Activated CD4-positive, alpha-beta T cell treated with anti-CD3 and anti-CD28 coated beads, Interleukin-10, Interleukin-2, amounts not matched to agents 100 ng/mL and 50 ng/mL, durations not matched to agents 16 hours and 8 hours (primary cell): Measurements from ENCODE around the gene CBARP.

Experiments used
- DNase-seq: peaks from one replicate; pipeline ENCODE4 v3.0.0-alpha.2; 2020

Gene CBARP

GRCh38 chr19:1274852-1275259, 37.1 kb upstream of the CBARP start:
- no peak for DNase-seq

GRCh38 chr19:1274081-1274851, 36.5 kb upstream of the CBARP start:
- DNase-seq: no peak

- no peak for DNase-seq
Measured at GRCh38 chr19:1273263-1274041, 35.6 kb upstream of the CBARP start.

- no peak for DNase-seq
Measured at GRCh38 chr19:1272423-1273262, 34.8 kb upstream of the CBARP start.

- no peak for DNase-seq
Measured at GRCh38 chr19:1271528-1272422, 34.0 kb upstream of the CBARP start.

DNA sequence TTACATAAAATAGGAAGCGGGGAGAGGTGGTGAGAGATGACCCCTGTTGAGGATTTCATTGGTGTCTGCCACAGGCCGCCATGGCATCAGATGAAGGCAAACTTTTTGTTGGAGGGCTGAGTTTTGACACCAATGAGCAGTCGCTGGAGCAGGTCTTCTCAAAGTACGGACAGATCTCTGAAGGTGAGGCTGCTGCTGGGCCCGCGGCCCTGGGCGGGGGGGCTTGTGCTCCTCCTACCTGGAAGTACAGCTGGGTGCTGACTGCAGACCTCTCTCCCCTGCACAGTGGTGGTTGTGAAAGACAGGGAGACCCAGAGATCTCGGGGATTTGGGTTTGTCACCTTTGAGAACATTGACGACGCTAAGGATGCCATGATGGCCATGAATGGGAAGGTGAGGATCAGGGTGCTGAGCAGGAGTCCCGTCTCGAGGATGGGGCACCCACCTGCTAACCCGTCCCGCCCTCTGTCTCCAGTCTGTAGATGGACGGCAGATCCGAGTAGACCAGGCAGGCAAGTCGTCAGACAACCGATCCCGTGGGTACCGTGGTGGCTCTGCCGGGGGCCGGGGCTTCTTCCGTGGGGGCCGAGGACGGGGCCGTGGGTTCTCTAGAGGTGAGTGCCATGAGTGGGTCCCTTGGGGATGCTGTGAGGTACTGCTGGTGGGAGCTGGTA, 33.2 kb upstream of the CBARP start:
- DNase-seq: no peak

- peak; percentile 43 for DNase-seq
Measured at GRCh38 chr19:1270213-1270853, 32.5 kb upstream of the CBARP start.

DNA sequence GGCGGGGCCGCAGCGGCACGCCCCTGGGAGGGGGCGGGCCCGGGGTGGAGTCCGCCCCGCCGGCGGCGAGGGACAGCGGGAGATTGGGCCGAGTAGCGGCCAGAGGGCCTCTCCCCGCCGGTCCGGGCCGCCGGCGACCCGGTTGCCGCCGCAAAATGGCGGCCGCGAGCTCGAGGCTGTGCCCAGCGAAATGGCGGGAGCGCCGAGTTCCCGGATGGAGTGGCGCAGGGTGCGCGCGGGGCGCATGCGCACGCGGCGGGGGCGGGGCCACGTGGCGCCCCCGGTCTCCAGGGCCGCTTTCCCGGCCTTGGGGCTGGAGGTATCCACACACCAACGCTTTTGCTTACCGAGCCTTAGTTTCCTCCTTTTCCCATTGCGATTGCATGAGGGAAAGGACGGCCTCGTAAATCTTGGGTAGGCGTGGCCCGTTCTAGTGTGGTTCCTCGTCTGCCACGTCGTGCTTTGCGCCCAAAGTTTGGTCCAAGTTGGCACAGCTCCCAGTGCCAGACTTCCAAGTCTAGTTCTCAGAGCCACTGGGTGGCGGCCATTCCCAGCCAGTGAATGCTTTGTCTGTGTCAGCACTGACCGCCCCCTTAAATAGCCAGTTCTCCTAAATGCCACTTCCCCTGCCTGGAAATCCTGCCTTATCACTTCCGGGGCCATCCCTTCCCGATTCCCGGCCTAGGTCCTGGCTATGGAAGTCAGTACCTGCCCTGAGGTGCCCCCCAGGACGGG, 31.8 kb upstream of the CBARP start:
- DNase-seq: peak; percentile 91

DNA sequence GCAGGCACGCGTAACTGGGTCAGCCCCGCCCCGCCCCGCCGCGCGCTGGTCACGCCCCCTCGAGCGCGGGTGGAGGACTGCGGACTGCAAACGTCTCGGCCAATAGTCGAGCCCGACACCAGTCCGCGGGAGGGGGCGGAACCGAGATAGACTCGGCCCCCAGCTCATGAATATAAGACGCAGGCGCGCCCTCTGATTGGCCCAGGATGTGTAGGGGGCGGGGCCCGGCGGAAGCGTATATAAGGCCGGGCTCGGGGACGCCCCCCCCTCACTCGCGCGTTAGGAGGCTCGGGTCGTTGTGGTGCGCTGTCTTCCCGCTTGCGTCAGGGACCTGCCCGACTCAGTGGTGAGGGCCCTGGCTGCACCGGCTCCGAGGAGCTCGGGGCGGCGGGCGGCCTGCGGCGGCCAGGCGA, 31.3 kb upstream of the CBARP start, which contains the start of gene CIRBP:
Gene CIRBP (plus strand): TSS at position 268 of the 413 bp plus-strand sequence. CDS start 1,602 bp downstream, outside the sequence.
- DNase-seq: peak; percentile 100

GRCh38 chr19:1268226-1269064, 30.6 kb upstream of the CBARP start:
- no peak for DNase-seq

DNA sequence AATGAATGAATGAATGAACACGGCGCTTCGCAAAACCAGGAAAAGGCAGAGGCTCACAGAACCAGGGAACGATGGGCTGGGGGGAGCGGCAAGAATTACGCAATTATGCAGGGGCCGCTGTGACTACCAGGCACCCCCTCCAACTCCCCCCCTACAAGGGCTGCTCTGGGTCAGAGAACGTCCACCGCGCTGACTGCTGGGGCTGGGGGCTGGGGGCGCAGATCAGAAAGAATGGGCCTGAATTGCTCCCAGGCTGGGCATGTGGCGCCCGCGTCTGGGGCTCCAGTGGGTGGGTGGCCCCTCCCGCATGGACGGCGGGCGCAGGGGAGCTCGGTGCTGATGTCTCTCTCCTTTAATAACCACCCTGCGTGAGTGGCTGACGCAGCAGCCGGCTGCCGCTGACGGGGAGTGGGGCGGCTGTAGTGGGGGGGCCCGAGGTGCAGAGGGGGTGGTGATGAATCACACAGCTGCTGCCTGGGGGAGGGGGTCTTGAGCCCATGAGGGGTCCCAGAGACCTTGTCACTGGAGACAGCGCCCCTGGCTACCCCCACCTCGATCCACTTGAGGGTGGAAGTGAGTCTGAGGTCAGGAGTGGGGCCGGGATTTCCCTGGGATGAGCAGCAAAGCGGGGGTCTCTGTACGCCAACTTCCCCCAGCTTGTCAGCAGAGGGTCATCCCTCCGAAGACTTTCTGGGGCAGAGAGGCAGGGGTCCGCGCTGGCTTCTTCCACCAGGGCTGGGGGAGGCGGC, 29.8 kb upstream of the CBARP start:
- no peak for DNase-seq

DNA sequence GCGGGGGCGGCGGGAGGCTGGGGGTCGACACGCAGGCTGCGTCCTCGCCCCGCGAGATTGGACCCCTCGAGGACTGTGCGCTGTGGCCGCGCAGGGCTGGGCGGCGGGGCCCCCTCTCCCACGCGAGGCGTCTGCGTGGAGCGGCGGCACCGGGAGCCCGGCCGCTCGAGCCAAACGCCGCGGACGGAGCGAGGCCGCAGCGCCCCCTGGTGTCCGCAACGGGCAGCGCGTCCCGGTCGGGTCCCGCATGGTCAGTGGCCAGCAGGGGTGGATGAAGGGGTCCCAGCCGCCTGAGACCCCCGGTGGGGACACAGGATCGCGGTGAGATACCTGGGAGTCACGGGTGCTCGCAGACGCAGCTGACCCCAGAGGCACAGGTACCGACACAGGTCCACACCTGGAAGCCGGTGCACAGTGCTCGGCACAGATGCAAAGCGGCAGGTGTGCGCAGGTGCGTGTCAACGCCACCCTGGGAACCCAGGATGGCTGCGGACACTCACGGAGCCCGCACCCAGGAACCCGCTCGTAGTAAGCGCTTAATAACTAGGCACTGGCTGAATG, 29.2 kb upstream of the CBARP start:
- peak; percentile 73 for DNase-seq

- peak; percentile 94 for DNase-seq
Measured at GRCh38 chr19:1266129-1266915, 28.5 kb upstream of the CBARP start.

DNA sequence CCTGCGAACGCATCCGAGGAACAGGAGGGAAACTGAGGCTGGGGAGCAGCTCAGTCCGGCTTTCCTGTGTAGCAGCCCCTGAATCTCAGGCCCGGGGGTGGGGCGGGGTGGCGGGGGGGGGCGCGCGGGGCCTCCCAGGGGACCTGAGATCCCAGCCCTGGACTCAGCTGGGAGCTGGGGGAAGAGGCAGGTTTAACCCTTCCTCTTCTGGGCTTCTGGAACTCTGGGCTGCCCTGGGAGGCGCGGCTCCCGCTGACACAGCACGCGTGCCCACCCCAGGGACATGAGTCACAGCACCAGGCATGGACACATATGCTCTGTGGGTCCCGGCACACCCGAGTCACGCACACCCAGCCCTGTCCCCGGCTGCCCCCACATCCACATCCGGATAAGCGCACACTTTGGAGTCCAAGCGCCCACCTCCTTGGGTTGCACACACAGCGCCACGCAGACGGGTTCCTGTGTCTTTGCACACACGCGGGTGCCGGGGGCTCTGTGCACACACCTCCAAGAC, 27.9 kb upstream of the CBARP start:
- peak; percentile 35 for DNase-seq

DNA sequence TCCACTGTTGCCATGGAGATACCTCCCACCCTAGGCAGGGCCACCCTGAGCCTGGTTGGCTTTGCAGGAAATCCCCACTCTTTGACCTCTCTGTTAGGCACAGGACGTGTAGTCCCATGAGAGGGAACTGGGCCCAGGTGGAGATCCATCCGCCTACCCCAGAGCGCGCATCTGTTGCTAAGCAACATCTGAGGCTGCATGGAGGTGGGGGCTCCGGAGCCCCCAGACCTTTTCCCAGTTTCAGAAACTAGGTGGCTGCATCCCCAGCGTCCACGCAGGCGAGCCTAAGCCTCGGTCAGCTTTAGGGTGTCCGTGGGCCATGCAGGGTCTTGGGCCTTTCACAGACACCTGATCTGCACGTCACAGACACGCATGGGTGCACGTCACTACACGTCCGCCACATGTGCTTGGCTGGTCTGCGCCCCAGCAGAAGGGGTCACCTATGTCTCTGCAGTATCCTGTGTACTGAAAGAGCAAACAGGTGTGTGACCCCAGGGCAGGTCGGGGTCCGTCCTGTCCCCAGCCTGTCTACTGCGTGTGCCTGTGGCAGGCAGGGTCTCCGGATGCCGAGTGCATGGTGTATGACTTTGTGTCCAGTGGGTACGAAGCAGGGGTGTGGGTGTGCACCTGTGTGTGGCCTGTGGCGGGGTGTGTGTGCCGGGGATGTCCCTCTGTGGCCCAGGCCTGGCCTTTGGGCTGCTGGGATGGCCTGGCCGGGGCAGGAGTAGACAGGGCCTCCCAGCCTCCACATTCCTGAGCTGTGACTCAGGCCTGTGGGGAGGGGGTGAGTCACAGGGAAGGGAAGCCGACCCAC, 27.2 kb upstream of the CBARP start:
- DNase-seq: no peak

DNA sequence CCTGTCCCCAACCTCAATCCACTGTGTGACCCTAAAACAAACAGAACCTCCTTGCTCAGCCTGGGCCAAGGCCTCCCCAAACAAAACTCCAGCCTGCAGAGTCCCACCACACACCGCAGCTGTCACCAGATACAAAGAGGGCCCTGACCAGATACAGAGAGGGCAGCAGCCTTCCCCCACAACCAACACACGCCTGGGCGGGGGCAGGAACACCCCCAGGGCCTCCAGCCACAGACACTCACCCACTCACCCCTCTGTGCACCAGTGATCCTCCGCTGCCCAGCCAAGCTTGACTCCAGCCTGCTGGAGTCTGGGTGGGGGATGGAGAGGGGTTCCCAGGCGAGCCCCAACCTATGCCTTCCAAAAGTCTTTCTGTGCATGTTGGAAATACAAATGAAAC, 25.4 kb upstream of the CBARP start:
- no peak for DNase-seq
